ENCODE data around the gene PIM3.

PIM3 gene

DNA sequence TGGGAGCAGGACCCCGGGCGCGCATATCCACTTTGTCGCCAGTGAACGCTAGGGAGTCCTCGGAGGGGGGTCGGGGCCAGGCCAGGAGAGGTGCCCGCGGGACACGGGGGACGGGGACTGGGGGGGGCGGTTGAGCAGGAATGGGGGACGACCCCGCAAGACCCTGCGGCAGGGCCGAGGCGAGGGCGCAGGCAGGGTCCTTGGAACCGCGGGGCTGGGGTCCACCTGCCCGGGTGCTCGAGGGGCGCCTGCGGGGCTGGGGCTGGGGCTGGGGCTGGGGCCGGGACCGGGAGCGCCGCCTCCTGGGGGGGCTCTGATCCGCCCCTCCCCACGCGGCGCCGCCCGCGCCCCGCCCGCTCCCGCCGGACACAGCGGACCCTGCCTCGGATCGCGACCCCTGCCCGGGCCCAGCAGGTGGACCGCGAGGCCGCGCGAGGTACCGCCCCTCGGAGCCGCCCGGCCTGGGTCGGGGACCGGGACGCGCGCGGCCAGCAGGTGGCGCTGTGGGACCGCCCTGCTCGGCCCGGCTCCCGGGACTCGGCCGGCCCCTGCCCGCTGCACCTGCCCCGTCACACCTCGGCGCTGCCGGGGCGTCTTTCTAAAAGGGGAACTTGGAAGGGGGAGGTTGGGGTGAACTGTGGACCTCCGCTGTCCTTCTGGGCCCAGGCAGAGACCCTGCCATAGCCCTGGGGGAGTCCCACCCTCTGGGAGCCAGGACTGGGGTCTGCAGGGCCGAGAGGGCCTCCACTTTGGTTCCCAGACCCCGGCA is 31.2 kb upstream of the PIM3 start:
- H3K4me3 ChIP-seq (IDR thresholded peaks at IDR 0.05; ENCODE audit: insufficient read depth, low read depth, low read length), result no peak overlapping the region
- TF ChIP-seq, protein P1, sequence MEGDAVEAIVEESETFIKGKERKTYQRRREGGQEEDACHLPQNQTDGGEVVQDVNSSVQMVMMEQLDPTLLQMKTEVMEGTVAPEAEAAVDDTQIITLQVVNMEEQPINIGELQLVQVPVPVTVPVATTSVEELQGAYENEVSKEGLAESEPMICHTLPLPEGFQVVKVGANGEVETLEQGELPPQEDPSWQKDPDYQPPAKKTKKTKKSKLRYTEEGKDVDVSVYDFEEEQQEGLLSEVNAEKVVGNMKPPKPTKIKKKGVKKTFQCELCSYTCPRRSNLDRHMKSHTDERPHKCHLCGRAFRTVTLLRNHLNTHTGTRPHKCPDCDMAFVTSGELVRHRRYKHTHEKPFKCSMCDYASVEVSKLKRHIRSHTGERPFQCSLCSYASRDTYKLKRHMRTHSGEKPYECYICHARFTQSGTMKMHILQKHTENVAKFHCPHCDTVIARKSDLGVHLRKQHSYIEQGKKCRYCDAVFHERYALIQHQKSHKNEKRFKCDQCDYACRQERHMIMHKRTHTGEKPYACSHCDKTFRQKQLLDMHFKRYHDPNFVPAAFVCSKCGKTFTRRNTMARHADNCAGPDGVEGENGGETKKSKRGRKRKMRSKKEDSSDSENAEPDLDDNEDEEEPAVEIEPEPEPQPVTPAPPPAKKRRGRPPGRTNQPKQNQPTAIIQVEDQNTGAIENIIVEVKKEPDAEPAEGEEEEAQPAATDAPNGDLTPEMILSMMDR (conservative IDR thresholded peaks at IDR 0.05; ENCODE audit: low read depth, low read length), result peak; percentile 54; the same call in 1 of the 2 replicates

DNA sequence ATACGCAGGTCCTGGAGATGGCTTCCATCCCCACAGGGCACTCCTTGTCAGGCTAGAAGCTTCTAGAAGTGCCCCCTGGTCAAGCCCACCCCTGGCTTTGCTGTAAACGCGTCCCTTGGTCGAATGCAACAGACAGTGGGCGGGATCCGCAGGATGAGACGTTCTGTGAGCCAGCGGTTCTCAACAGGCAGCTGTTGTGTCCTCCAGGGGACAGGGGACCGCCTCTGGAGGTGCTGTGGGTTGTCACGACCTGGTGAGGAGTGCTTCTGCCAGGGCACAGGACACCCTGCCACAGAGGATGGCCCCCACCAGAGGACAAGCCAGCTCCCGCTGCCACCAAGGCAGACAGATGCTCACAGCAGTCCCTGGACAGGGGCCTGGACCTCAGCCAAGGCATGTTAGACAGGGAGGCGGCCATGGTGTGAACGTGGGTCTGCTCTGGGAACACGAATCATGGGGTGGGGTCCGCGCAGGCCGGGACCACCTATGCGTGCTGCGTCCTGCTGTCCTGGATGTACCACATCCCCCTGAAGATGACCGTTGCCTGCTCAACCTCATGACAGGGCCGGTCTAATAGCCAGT is 30.5 kb upstream of the PIM3 start:
- TF ChIP-seq, protein P1 (conservative IDR thresholded peaks at IDR 0.05; ENCODE audit: low read depth, low read length), result no peak
- Histone ChIP-seq H3K4me3 (IDR thresholded peaks at IDR 0.05; ENCODE audit: insufficient read depth, low read depth, low read length) (no peak overlapping the region), H3K79me2 (ENCODE audit: insufficient read depth, low read depth) (no peaks in the 10 kb centered on the region), H3K4me2 (no peak overlapping the region), H4K20me1 (ENCODE audit: insufficient read depth) (no peaks in the 10 kb centered on the region), H2AFZ (ENCODE audit: low read depth) (peak overlapping the region; percentile 30; the same call in 1 of the 2 replicates), H3K36me3 (ENCODE audit: insufficient read depth) (no peaks in the 10 kb centered on the region), H3K27me3 (ENCODE audit: insufficient read depth, low read depth) (no peaks in the 10 kb centered on the region), H3K9ac (no peak overlapping the region), H3K4me1 (ENCODE audit: low read depth, poor library complexity, severe bottlenecking) (peaks cover 31% of the 10 kb centered on the region), H3K27ac (no peak overlapping the region)

More for the DNA sequence above, 31.2 kb upstream of the PIM3 start:
- Histone ChIP-seq H3K4me2 (no peak overlapping the region), H3K4me1 (ENCODE audit: low read depth, poor library complexity, severe bottlenecking) (peaks cover 31% of the 10 kb centered on the region), H3K36me3 (ENCODE audit: insufficient read depth) (no peaks in the 10 kb centered on the region), H3K27ac (no peak overlapping the region), H3K27me3 (ENCODE audit: insufficient read depth, low read depth) (no peaks in the 10 kb centered on the region), H4K20me1 (ENCODE audit: insufficient read depth) (no peaks in the 10 kb centered on the region), H3K9ac (no peak overlapping the region), H3K79me2 (ENCODE audit: insufficient read depth, low read depth) (no peaks in the 10 kb centered on the region), H2AFZ (ENCODE audit: low read depth) (peak overlapping the region; percentile 30; the same call in 1 of the 2 replicates)

DNA sequence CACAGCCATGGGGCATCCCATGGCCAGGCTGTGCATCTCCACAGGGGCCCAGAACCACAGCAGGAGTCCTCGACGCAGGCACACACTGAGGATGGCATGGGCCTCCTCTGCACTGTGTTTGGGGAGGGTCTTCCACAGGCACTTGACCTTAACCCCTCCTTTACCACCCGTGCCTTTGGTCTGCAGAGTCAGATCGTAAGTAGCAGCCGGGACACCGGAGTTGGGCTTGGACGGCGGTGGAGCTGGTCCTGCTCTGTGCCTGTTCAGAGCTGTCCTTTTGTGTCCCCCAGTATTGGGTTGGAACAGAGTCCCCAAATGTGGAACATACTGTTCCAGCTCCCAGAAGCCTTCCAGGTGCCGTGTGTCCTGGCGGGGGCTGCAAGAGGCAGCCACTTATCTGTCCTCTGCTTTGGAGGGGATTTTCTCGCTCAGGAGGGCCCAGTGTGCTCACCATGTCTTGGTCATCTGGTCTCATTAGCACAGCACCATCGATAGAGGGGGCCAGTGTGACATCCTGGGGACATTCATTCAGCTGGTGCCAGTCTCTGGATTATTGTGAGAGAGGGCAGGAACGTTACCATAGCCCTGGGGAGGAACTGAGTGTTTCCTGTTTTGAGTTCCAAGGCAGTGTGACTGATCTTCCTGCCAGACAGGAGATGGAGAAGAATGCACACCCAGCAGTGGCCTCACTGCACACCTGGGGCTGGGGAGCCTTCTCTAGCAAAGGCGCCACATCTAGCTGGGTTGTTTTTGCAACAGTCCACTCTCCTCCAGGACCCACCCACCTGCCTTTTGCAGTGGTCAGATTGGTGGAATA is 29.8 kb upstream of the PIM3 start:
- TF ChIP-seq, protein P1 (conservative IDR thresholded peaks at IDR 0.05; ENCODE audit: low read depth, low read length), result peak; percentile 50
- no peaks in the 10 kb centered on the region for H3K36me3 ChIP-seq (ENCODE audit: insufficient read depth)
- H4K20me1 ChIP-seq (ENCODE audit: insufficient read depth), result no peaks in the 10 kb centered on the region
- H3K9ac ChIP-seq, result no peak overlapping the region
- H3K4me3 ChIP-seq (IDR thresholded peaks at IDR 0.05; ENCODE audit: insufficient read depth, low read depth, low read length), result no peak overlapping the region
- H2AFZ ChIP-seq (ENCODE audit: low read depth), result no peak overlapping the region
- H3K27me3 ChIP-seq (ENCODE audit: insufficient read depth, low read depth), result no peaks in the 10 kb centered on the region
- H3K79me2 ChIP-seq (ENCODE audit: insufficient read depth, low read depth), result no peaks in the 10 kb centered on the region
- no peak overlapping the region for H3K4me2 ChIP-seq
- peaks cover 31% of the 10 kb centered on the region for H3K4me1 ChIP-seq (ENCODE audit: low read depth, poor library complexity, severe bottlenecking)
- no peak overlapping the region for H3K27ac ChIP-seq

DNA sequence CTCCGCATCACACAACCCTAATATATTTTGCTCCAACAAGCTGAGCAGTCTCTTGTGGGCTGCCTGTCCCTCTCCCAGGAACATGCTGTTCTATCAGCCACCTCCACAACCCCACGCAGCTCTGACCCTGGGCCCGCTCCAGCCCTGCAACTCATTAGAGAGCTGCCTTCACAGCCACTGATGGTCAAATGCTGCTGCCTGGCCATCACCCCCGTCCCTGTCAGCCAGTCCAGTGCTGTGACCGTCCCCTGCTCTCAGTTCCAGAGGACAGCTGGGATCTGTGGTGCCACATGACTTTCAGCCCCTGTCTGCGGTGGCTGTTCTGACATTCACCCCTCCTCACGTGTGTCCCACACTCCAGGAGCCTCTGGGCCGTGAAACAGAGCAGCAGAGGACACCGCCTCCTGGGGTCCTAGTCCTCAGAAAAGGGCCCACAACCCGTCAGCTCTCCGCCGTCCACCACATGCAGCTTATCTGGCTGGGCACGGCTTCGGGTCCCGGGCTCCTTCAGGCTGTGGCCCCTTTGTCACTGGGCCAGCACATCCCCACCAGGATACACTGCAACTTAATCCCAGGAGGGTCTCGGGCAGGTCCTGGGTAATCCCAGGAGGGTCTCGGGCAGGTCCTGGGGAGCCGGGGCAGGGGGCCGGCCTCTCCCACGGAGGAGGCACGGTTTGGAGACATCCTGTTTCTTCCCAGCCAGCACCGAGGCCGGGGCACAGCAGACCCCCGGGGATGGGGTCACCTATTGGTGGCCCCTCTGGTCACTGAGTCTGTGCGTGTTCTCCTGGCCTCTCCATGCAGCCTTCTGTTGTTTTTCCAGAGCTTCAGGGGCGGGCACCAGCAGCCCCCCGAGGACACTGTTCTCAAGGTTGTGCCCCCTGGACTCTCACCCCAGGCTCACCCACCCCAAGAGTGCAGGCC is 27.1 kb upstream of the PIM3 start:
- H2AFZ ChIP-seq (ENCODE audit: low read depth), result no peak overlapping the region
- H3K4me3 ChIP-seq (IDR thresholded peaks at IDR 0.05; ENCODE audit: insufficient read depth, low read depth, low read length), result no peak overlapping the region
- H4K20me1 ChIP-seq (ENCODE audit: insufficient read depth), result no peaks in the 10 kb centered on the region
- peak overlapping the region; percentile 59; the same call in 1 of the 2 replicates for H3K9ac ChIP-seq
- TF ChIP-seq, protein P1 (conservative IDR thresholded peaks at IDR 0.05; ENCODE audit: low read depth, low read length), result no peak
- no peaks in the 10 kb centered on the region for H3K79me2 ChIP-seq (ENCODE audit: insufficient read depth, low read depth)
- no peak overlapping the region; the same call in 1 of the 2 replicates for H3K27ac ChIP-seq
- no peaks in the 10 kb centered on the region for H3K36me3 ChIP-seq (ENCODE audit: insufficient read depth)
- H3K4me1 ChIP-seq (ENCODE audit: low read depth, poor library complexity, severe bottlenecking), result peaks cover 38% of the 10 kb centered on the region
- H3K27me3 ChIP-seq (ENCODE audit: insufficient read depth, low read depth), result no peaks in the 10 kb centered on the region
- peak overlapping the region; percentile 68 for H3K4me2 ChIP-seq
